GM12878 (cell line): ENCODE results near the gene SPAG6. TPM values are rescaled to one million over a fixed set of nuclear protein-coding genes. Genes with fewer than 3 reads are reported as not detected.

Experiments used
- ATF7 ChIP-seq: fragments of 450-650 bp; IDR thresholded peaks from 2 replicates; pipeline ENCODE4 v1.6.1; 2016; ENCODE audit warnings: low read depth, mild to moderate bottlenecking
- BACH1 ChIP-seq: fragments of 450-650 bp; IDR thresholded peaks from 2 replicates; pipeline ENCODE4 v1.6.1; 2017; ENCODE audit warnings: mild to moderate bottlenecking, borderline replicate concordance
- BRCA1 ChIP-seq: IDR thresholded peaks from 2 replicates; pipeline ENCODE4 v1.6.1; 2011; ENCODE audit warnings: low read depth, low read length, improper control_type of control experiment
- CBX5 ChIP-seq: sonication (generic); IDR thresholded peaks from 2 replicates; pipeline ENCODE4 v1.6.1; 2016; ENCODE audit warnings: low read depth, moderate library complexity, mild to moderate bottlenecking, inconsistent platforms
- CREB1 ChIP-seq: IDR thresholded peaks from 2 replicates; pipeline ENCODE4 v1.6.1; 2012; ENCODE audit warnings: low read depth, mild to moderate bottlenecking, inconsistent platforms
- FOXK2 ChIP-seq: fragments of 450-650 bp; IDR thresholded peaks from 2 replicates; pipeline ENCODE4 v1.6.1; 2017; ENCODE audit warnings: mild to moderate bottlenecking, moderate library complexity
- HCFC1 ChIP-seq: fragments of 150-350 bp; IDR thresholded peaks from 2 replicates; pipeline ENCODE4 v1.6.1; 2014; ENCODE audit warnings: low read length
- IKZF2 ChIP-seq, 2 experiments: fragments of 450-650 bp; IDR thresholded peaks; 2 replicates each; pipeline ENCODE4 v1.6.1; 2017; ENCODE audit warnings: mild to moderate bottlenecking in 2 of 2, moderate library complexity in 2 of 2
- LARP7 ChIP-seq: fragments of 450-650 bp; IDR thresholded peaks from 2 replicates; pipeline ENCODE4 v1.6.1; 2017; ENCODE audit warnings: mild to moderate bottlenecking
- NR2C1 ChIP-seq: fragments of 450-650 bp; IDR thresholded peaks from 2 replicates; pipeline ENCODE4 v1.6.1; 2017; ENCODE audit warnings: antibody characterized with exemption, mild to moderate bottlenecking, moderate library complexity
- NR2F1 ChIP-seq: fragments of 450-650 bp; conservative IDR thresholded peaks from 2 replicates; pipeline ENCODE4 v1.6.1; 2017; ENCODE audit warnings: mild to moderate bottlenecking
- RELB ChIP-seq: fragments of 450-650 bp; IDR thresholded peaks from 2 replicates; pipeline ENCODE4 v1.6.1; 2017; ENCODE audit warnings: low read depth, mild to moderate bottlenecking, moderate library complexity
- REST ChIP-seq: IDR thresholded peaks from 2 replicates; pipeline ENCODE4 v1.6.1; 2012; ENCODE audit warnings: mild to moderate bottlenecking, low read depth, low read length
- SMARCA5 ChIP-seq: fragments of 450-650 bp; IDR thresholded peaks from 2 replicates; pipeline ENCODE4 v1.6.1; 2017; ENCODE audit warnings: mild to moderate bottlenecking
- SPI1 ChIP-seq: IDR thresholded peaks from 2 replicates; pipeline ENCODE4 v1.6.1; 2011; ENCODE audit warnings: low read depth, mild to moderate bottlenecking, low read length, moderate library complexity, borderline replicate concordance; ENCODE audit not compliant: insufficient read depth
- TARDBP ChIP-seq: IDR thresholded peaks from 2 replicates; pipeline ENCODE4 v1.6.1; 2016; ENCODE audit warnings: borderline replicate concordance
- TCF3 ChIP-seq: IDR thresholded peaks from 2 replicates; pipeline ENCODE4 v1.6.1; 2012; ENCODE audit warnings: low read depth, mild to moderate bottlenecking, low read length, borderline replicate concordance; ENCODE audit not compliant: insufficient read depth
- ZNF207 ChIP-seq: fragments of 450-650 bp; IDR thresholded peaks from 2 replicates; pipeline ENCODE4 v1.6.1; 2014; ENCODE audit warnings: antibody characterized with exemption, mild to moderate bottlenecking, borderline replicate concordance
- ZNF687 ChIP-seq: fragments of 450-650 bp; IDR thresholded peaks from 2 replicates; pipeline ENCODE4 v1.6.1; 2017; ENCODE audit warnings: mild to moderate bottlenecking, moderate library complexity
- polyA plus RNA-seq, 11 experiments: library from polyadenylated mRNA; depleted of rRNA in 4 of 11; unstranded in 6 of 11; stranded (reverse) in 5 of 11; fragments of >200 nt; fragmentation: Nextera tagmentation in 4 of 11; fragmentation: Illumina TruSeq in 1 of 11; extraction: Ambion mirVana in 4 of 11; extraction: Trizol in 1 of 11; gene quantifications; 1 replicate in 1 of 11; 2 replicates in 10 of 11; pipeline versions ENCODE4 v1.2.1 to v1.2.3, GENCODE V29; 2011 to 2016; ENCODE audit warnings: inconsistent platforms in 2 of 11, missing spikeins in 2 of 11, low read depth in 1 of 11
- total RNA-seq, 4 experiments: library from RNA; depleted of rRNA in 3 of 4; stranded (reverse); fragments of >200 nt in 3 of 4; fragmentation: Illumina TruSeq in 1 of 4; extraction: Trizol in 1 of 4; gene quantifications; 2 replicates each; pipeline versions ENCODE4 v1.2.1 to v1.2.3, GENCODE V29; 2013 to 2021

The SPAG6 gene
- total and polyA plus RNA-seq, 10 of the 15 experiments (the other 5 are each of a cell fraction or from before 2014, with no cell fraction given), result 0.13 to 0.99 (median 0.40) TPM; not detected in 1

GRCh38 chr10:22340329-22341189 is 4.7 kb upstream of the SPAG6 start (continued):
- no peak for TF ChIP-seq REST
- 0 out of 2 replicates have a peak, but pooled peaks have one; percentile 21 for TF ChIP-seq CBX5
- TF ChIP-seq NR2F1, result peak; percentile 70
- no peak for TF ChIP-seq TCF3
- 0 out of 2 replicates have a peak, but pooled peaks have one; percentile 51 for TF ChIP-seq ZNF207
- TF ChIP-seq LARP7, result peak; percentile 93
- 0 out of 2 replicates have a peak, but pooled peaks have one; percentile 36 for TF ChIP-seq RELB
- TF ChIP-seq SMARCA5, result peak; percentile 76; the same call in 1 of the 2 replicates
- 0 out of 2 replicates have a peak, but pooled peaks have one; percentile 27 for TF ChIP-seq NR2C1
- no peak for TF ChIP-seq FOXK2
- TF ChIP-seq HCFC1, result no peak
- no peak for TF ChIP-seq SPI1
- TF ChIP-seq BACH1, result 0 out of 2 replicates have a peak, but pooled peaks have one; percentile 51
- peak; percentile 87 for TF ChIP-seq CREB1
- TF ChIP-seq ZNF687, result 0 out of 2 replicates have a peak, but pooled peaks have one; percentile 35
- TF ChIP-seq TARDBP, result no peak
- no peak for TF ChIP-seq BRCA1
- peak; percentile 93; the same call in 1 of the 2 replicates for TF ChIP-seq ATF7
- TF ChIP-seq IKZF2 (IDR thresholded peaks at IDR 0.05), result no peak; a peak in 1 of 4 replicates
